B cell (primary cell): Measurements from ENCODE around the gene RRAS2. TPM values are rescaled to one million over a fixed set of nuclear protein-coding genes. Genes with fewer than 3 reads are reported as not detected.

Experiments
- ATAC-seq: fragments of 200-7000 bp; cut with Tn5 transposase; one replicate; pipeline ENCODE4 v1.10.0; 2021; ENCODE audit warnings: low read depth, mild to moderate bottlenecking, moderate number of reproducible peaks, moderate library complexity
- CTCF ChIA-PET: fragments of 350-600 bp; sonication (Branson Sonifier 250); formaldehyde crosslinking; loops from one replicate; lab custom pipeline; 2021; ENCODE audit warnings: antibody characterized with exemption, inconsistent platforms; lab: Charles Lee
- POLR2A ChIA-PET: fragments of 350-600 bp; sonication (Branson Sonifier 250); formaldehyde crosslinking; loops from one replicate; lab custom pipeline; 2021; ENCODE audit warnings: antibody characterized with exemption; lab: Charles Lee
- DNase-seq: peaks from one replicate; pipeline ENCODE4 v3.0.0; 2013
- H2AFZ ChIP-seq: 2 replicates; pipeline ENCODE4 v1.6.1; 2012; ENCODE audit warnings: mild to moderate bottlenecking, low read depth, low read length; ENCODE audit not compliant: insufficient read depth, poor library complexity, severe bottlenecking
- H3K27ac ChIP-seq, 2 donors: 1 replicate in 1 of 2; 2 replicates in 1 of 2; pipeline ENCODE4 v1.5.1; 2012 to 2013; ENCODE audit warnings: low read length in 2 of 2, mild to moderate bottlenecking in 2 of 2, moderate library complexity in 1 of 2
- H3K27me3 ChIP-seq, 4 experiments: fragments of 200-600 bp in 1 of 4; sonication (generic) in 1 of 4; replicated peaks in 1 of 4; 1 replicate in 2 of 4; 2 replicates in 2 of 4; pipeline versions ENCODE4 v1.6.1 to v1.7.0; 2013 to 2016; ENCODE audit warnings: low read length in 3 of 4, mild to moderate bottlenecking in 2 of 4, mixed read lengths in 1 of 4, moderate library complexity in 1 of 4; ENCODE audit not compliant: insufficient read depth in 4 of 4, control insufficient read depth in 3 of 4; ENCODE audit errors: control extremely low read depth in 1 of 4
- H3K36me3 ChIP-seq, 2 experiments: replicated peaks in 1 of 2; 1 replicate in 1 of 2; 2 replicates in 1 of 2; pipeline versions ENCODE4 v1.6.1 to v1.7.1; 2013; ENCODE audit warnings: low read length in 1 of 2; ENCODE audit not compliant: insufficient read depth in 2 of 2, control insufficient read depth in 1 of 2; ENCODE audit errors: control extremely low read depth in 1 of 2, extremely low read depth in 1 of 2
- H3K4me1 ChIP-seq, 2 donors: fragments of 200-600 bp in 1 of 2; sonication (generic) in 1 of 2; 1 replicate in 1 of 2; 2 replicates in 1 of 2; pipeline versions ENCODE4 v1.5.1 to v1.6.1; 2013 to 2017; ENCODE audit warnings: low read length in 2 of 2; ENCODE audit not compliant: control insufficient read depth in 2 of 2, insufficient read depth in 2 of 2
- H3K4me2 ChIP-seq: replicated peaks from 2 replicates; pipeline ENCODE3; 2012; ENCODE audit warnings: mild to moderate bottlenecking, low read depth, low read length; ENCODE audit not compliant: poor library complexity, severe bottlenecking
- H3K4me3 ChIP-seq, 5 experiments: fragments of 200-600 bp in 1 of 5; sonication (generic) in 1 of 5; 1 replicate in 3 of 5; 2 replicates in 2 of 5; pipeline versions ENCODE4 v1.5.1 to v1.7.0; 2011 to 2016; ENCODE audit warnings: low read length in 4 of 5, mild to moderate bottlenecking in 4 of 5, low read depth in 2 of 5, control low read depth in 1 of 5, moderate library complexity in 1 of 5; ENCODE audit not compliant: insufficient read depth in 1 of 5; ENCODE audit errors: control extremely low read depth in 1 of 5, extremely low read depth in 1 of 5
- H3K79me2 ChIP-seq: fragments of 200-600 bp; sonication (generic); one replicate; pipeline ENCODE4 v1.6.0; 2016; ENCODE audit warnings: low read length; ENCODE audit not compliant: control insufficient read depth, insufficient read depth
- H3K9ac ChIP-seq: fragments of 200-600 bp; sonication (generic); 2 replicates; pipeline ENCODE4 v1.6.1; 2017; ENCODE audit warnings: mild to moderate bottlenecking, low read length, moderate library complexity
- H3K9me3 ChIP-seq, 3 donors: one replicate each; pipeline versions ENCODE4 v1.6.1 to v1.7.1; 2013; ENCODE audit warnings: low read length in 2 of 3; ENCODE audit not compliant: control insufficient read depth in 2 of 3, insufficient read depth in 1 of 3; ENCODE audit errors: control extremely low read depth in 1 of 3
- H4K20me1 ChIP-seq: 2 replicates; pipeline ENCODE4 v1.6.0; 2012; ENCODE audit warnings: mild to moderate bottlenecking, low read length; ENCODE audit not compliant: insufficient read depth, control insufficient read depth, poor library complexity, severe bottlenecking
- H3K27ac Mint-ChIP-seq: one replicate; pipeline ENCODE4 v1.8.0; 2021; ENCODE audit warnings: mixed read lengths
- H3K27me3 Mint-ChIP-seq: one replicate; pipeline ENCODE4 v1.8.0; 2021; ENCODE audit warnings: mixed read lengths
- H3K4me1 Mint-ChIP-seq: one replicate; pipeline ENCODE4 v1.8.0; 2021; ENCODE audit warnings: mixed read lengths
- H3K4me3 Mint-ChIP-seq: one replicate; pipeline ENCODE4 v1.8.0; 2021; ENCODE audit warnings: mixed read lengths
- H3K9me3 Mint-ChIP-seq: one replicate; pipeline ENCODE4 v1.8.0; 2022; ENCODE audit warnings: mixed read lengths; ENCODE audit not compliant: insufficient read depth
- EZH2 ChIP-seq: IDR thresholded peaks from 2 replicates; pipeline ENCODE4 v1.6.1; 2012; ENCODE audit warnings: borderline replicate concordance, low read depth, mild to moderate bottlenecking, moderate library complexity, low read length; ENCODE audit not compliant: insufficient read depth, poor library complexity, severe bottlenecking
- WGBS: methylation state at CpG from one replicate; pipeline ENCODE4 v1.1.5; 2013; ENCODE audit warnings: missing lambda C conversion rate; ENCODE audit not compliant: insufficient coverage; 5-methylcytosine and 5-hydroxymethylcytosine counted together
- intact Hi-C: fragments of 100-400 bp; cut with micrococcal nuclease; formaldehyde crosslinking; loops from one replicate; pipeline ENCODE4 v1.10.0; 2022
- polyA plus RNA-seq: library from polyadenylated mRNA; depleted of rRNA; stranded (reverse); fragments of >200 nt; gene quantifications from 2 replicates; pipeline ENCODE4 v1.2.3, GENCODE V29; 2012
- total RNA-seq, 2 donors: library from RNA; stranded (reverse); fragments of 120-200 nt in 1 of 2; gene quantifications; 1 replicate in 1 of 2; 2 replicates in 1 of 2; pipeline versions ENCODE4 v1.2.3 to v1.2.4, GENCODE V29; 2013 to 2022
- TF ChIP-seq, protein P1 (sequence below): fragments of 200-600 bp; IDR thresholded peaks from one replicate; pipeline ENCODE4 v1.8.0; 2022; ENCODE audit warnings: antibody characterized with exemption, mild to moderate bottlenecking

The RRAS2 gene
- total and polyA plus RNA-seq, 2 donors (not counting 1 experiment from before 2014, with no cell fraction given), result 31.8 to 72.4 TPM

DNA sequence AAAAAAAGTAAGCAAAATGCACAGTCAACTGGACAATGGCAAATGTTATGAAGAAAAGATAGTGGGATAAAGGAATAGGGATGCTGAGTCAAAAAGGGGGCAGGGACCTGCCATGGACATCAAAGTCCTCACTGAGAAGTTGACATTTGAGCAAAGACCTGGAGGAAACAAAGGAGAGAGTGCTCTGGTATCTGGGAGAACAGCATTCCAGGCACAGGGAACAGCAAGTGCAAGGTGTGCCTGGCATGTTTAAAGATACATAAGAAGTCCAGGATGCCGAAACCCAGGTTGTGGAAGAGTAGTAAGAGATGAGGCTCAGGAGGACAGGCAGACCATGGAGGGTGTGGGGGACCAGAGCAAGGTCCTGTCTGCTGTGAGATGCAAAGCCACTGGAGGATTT is 123.3 kb downstream of the RRAS2 start:
- H3K4me1 ChIP-seq, result peaks cover 32 to 34% of the 10 kb centered on the region in 2 donors
- CTCF ChIA-PET, result interaction anchor here (1.2 to 1.3 kb wide), 2 partner anchors 14 to 279 kb away, joined by 3 to 4 read pairs; no protein-coding TSS in a partner anchor
- Mint-ChIP-seq H3K4me1 (peaks cover 38% of the 10 kb centered on the region), H3K9me3 (no peaks in the 10 kb centered on the region), H3K27me3 (peaks cover 19% of the 10 kb centered on the region), H3K27ac (peak overlapping the region; percentile 28), H3K4me3 (no peak overlapping the region)
- no peaks in the 10 kb centered on the region for H3K9me3 ChIP-seq
- no peaks in the 10 kb centered on the region for H3K36me3 ChIP-seq
- no peaks in the 10 kb centered on the region for H4K20me1 ChIP-seq
- no peak for DNase-seq
- H2AFZ ChIP-seq, result no peak overlapping the region
- intact Hi-C loops, result loop anchor here (2.0 kb wide), 1 partner anchor 79 kb away; no protein-coding TSS in a partner anchor
- WGBS, result 100% methylated on average over 1 of the region's 1 CpG
- H3K79me2 ChIP-seq, result no peaks in the 10 kb centered on the region
- H3K27ac ChIP-seq, result no peak overlapping the region
- H3K4me3 ChIP-seq, result no peak overlapping the region
- no peak for ATAC-seq
- POLR2A ChIA-PET, result interaction anchor here (0.7 kb wide), 1 partner anchor 16 kb away, joined by 9 read pairs; no protein-coding TSS in a partner anchor
- no peak overlapping the region for H3K4me2 ChIP-seq
- H3K9ac ChIP-seq, result no peak overlapping the region
- no peaks in the 10 kb centered on the region for H3K27me3 ChIP-seq
- no peak for TF ChIP-seq EZH2

DNA sequence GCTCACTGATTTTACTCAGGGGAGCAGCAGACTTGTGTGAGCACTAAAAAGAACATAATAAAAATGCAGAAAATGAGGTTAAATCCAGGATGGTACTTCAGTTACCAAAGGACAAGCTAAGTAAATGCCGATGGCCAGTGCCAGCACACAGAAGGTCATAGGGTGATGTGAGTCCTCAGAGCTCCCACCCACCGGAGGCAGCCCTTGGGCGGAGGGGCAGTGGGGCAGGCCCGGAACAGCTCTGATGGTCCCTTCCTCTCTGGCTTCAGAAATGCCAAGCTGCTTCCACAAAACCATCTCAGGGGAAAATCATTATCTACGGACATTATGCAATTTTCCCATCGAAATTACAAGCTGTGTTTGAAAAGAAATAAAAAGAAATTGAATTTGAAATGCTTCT is 124.5 kb downstream of the RRAS2 start:
- DNase-seq (no peak), ATAC-seq (no peak)
- Histone ChIP-seq H3K36me3 (no peaks in the 10 kb centered on the region), H3K4me3 (no peak overlapping the region), H3K27me3 (no peaks in the 10 kb centered on the region), H3K4me1 (peaks cover 32 to 34% of the 10 kb centered on the region in 2 donors), H3K27ac (no peak overlapping the region), H3K9me3 (no peaks in the 10 kb centered on the region), H3K79me2 (no peaks in the 10 kb centered on the region), H3K4me2 (no peak overlapping the region), H4K20me1 (no peaks in the 10 kb centered on the region), H3K9ac (no peak overlapping the region), H2AFZ (no peak overlapping the region)
- Mint-ChIP-seq H3K4me1 (peaks cover 38% of the 10 kb centered on the region), H3K27me3 (peaks cover 28% of the 10 kb centered on the region), H3K27ac (no peak overlapping the region), H3K9me3 (no peaks in the 10 kb centered on the region), H3K4me3 (no peak overlapping the region)
- ChIA-PET CTCF (interaction anchor here (1.2 to 1.3 kb wide), 2 partner anchors 16 to 278 kb away, joined by 3 to 4 read pairs; no protein-coding TSS in a partner anchor), POLR2A (no interaction called here)
- WGBS, result 100% methylated on average over 4 of the region's 6 CpGs
- intact Hi-C loops, result no loop called here
- TF ChIP-seq EZH2, result no peak
- TF ChIP-seq, protein P1, sequence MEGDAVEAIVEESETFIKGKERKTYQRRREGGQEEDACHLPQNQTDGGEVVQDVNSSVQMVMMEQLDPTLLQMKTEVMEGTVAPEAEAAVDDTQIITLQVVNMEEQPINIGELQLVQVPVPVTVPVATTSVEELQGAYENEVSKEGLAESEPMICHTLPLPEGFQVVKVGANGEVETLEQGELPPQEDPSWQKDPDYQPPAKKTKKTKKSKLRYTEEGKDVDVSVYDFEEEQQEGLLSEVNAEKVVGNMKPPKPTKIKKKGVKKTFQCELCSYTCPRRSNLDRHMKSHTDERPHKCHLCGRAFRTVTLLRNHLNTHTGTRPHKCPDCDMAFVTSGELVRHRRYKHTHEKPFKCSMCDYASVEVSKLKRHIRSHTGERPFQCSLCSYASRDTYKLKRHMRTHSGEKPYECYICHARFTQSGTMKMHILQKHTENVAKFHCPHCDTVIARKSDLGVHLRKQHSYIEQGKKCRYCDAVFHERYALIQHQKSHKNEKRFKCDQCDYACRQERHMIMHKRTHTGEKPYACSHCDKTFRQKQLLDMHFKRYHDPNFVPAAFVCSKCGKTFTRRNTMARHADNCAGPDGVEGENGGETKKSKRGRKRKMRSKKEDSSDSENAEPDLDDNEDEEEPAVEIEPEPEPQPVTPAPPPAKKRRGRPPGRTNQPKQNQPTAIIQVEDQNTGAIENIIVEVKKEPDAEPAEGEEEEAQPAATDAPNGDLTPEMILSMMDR, result no peak
